K562 (cell line): ENCODE measurements around the gene SMARCA4. TPM values are rescaled to one million over a fixed set of nuclear protein-coding genes. Genes with fewer than 3 reads are reported as not detected.
A peak's percentile ranks its signal among the peaks of the same experiment; 100 is the strongest.

ENCODE experiments used
- ASH1L ChIP-seq: fragments of 450-650 bp; IDR thresholded peaks from 2 replicates; pipeline ENCODE4 v1.6.1; 2018; ENCODE audit warnings: borderline replicate concordance, mild to moderate bottlenecking, low read depth; ENCODE audit not compliant: partially characterized antibody
- ERF ChIP-seq: fragments of 450-650 bp; formaldehyde crosslinking; IDR thresholded peaks from 2 replicates; pipeline ENCODE4 v1.4.0; 2020; ENCODE audit warnings: mild to moderate bottlenecking, mixed read lengths
- ETS2 ChIP-seq: IDR thresholded peaks from 2 replicates; pipeline ENCODE4 v1.6.1; 2016; ENCODE audit warnings: borderline replicate concordance, missing genetic modification characterization, mild to moderate bottlenecking, moderate library complexity, missing compliant biosample characterization; ENCODE audit not compliant: poor library complexity, severe bottlenecking
- JUND ChIP-seq, 2 experiments: IDR thresholded peaks; 2 replicates in 1 of 2; 3 replicates in 1 of 2; pipeline ENCODE4 v1.6.1; 2011; ENCODE audit warnings: borderline replicate concordance in 2 of 2, low read depth in 2 of 2, low read length in 2 of 2, improper control_type of control experiment in 1 of 2, missing biosample characterization in 1 of 2, missing genetic modification characterization in 1 of 2, missing genetic modification reagents in 1 of 2
- KAT2B ChIP-seq: IDR thresholded peaks from one replicate; pipeline ENCODE4 v1.6.1; 2012; ENCODE audit warnings: low read depth, mild to moderate bottlenecking, control low read depth, inconsistent platforms, low read length, moderate library complexity
- MGA ChIP-seq: fragments of 450-650 bp; IDR thresholded peaks from 2 replicates; pipeline ENCODE4 v1.6.1; 2016; ENCODE audit warnings: mild to moderate bottlenecking, moderate library complexity
- RBM39 ChIP-seq: fragments of 200-400 bp; formaldehyde crosslinking; optimal IDR thresholded peaks from 2 replicates; pipeline ENCODE3; 2018; ENCODE audit warnings: low read depth, low read length
- SMARCE1 ChIP-seq: fragments of 450-650 bp; IDR thresholded peaks from 2 replicates; pipeline ENCODE4 v1.7.1; 2016; ENCODE audit warnings: mild to moderate bottlenecking
- SRSF9 ChIP-seq: fragments of 200-400 bp; formaldehyde crosslinking; IDR thresholded peaks from 2 replicates; pipeline ENCODE4 v1.6.1; 2017; ENCODE audit warnings: low read depth, low read length, borderline replicate concordance
- TAF7 ChIP-seq: fragments of 450-650 bp; IDR thresholded peaks from 2 replicates; pipeline ENCODE4 v1.6.1; 2016; ENCODE audit warnings: missing genetic modification characterization, missing compliant biosample characterization
- TRIM28 ChIP-seq: fragments of 450-650 bp; IDR thresholded peaks from 2 replicates; pipeline ENCODE4 v1.6.1; 2017
- ZKSCAN3 ChIP-seq: fragments of 250-450 bp; sonication (Bioruptor Pico); IDR thresholded peaks from 2 replicates; pipeline ENCODE4 v1.4.0; 2020
- ZNF184 ChIP-seq: sonication (generic); formaldehyde crosslinking; IDR thresholded peaks from 2 replicates; pipeline ENCODE4 v1.5.0; 2020; ENCODE audit warnings: missing genetic modification reagents
- ZNF217 ChIP-seq: sonication (generic); formaldehyde crosslinking; IDR thresholded peaks from 2 replicates; pipeline ENCODE4 v1.8.0; 2022; ENCODE audit warnings: mild to moderate bottlenecking, missing genetic modification reagents
- ZNF263 ChIP-seq: sonication (generic); formaldehyde crosslinking; IDR thresholded peaks from 2 replicates; pipeline ENCODE4 v1.8.0; 2022; ENCODE audit warnings: mild to moderate bottlenecking, missing genetic modification reagents, borderline replicate concordance
- ZNF507 ChIP-seq: conservative IDR thresholded peaks from 2 replicates; pipeline ENCODE4 v1.6.1; 2017; ENCODE audit warnings: missing genetic modification characterization, missing compliant biosample characterization
- ZNF57 ChIP-seq: fragments of 450-650 bp; formaldehyde crosslinking; IDR thresholded peaks from 2 replicates; pipeline ENCODE4 v1.4.0; 2020; ENCODE audit warnings: mild to moderate bottlenecking, moderate library complexity
- ZNF696 ChIP-seq: fragments of 250-450 bp; sonication (Bioruptor Pico); conservative IDR thresholded peaks from 2 replicates; pipeline ENCODE4 v1.4.0; 2020; ENCODE audit warnings: mild to moderate bottlenecking, moderate library complexity
- polyA plus RNA-seq, 8 experiments: library from polyadenylated mRNA; depleted of rRNA in 4 of 8; stranded (reverse) in 5 of 8; unstranded in 3 of 8; fragments of >200 nt; fragmentation: Nextera tagmentation in 2 of 8; fragmentation: Illumina TruSeq in 1 of 8; extraction: Ambion mirVana in 2 of 8; extraction: Trizol in 1 of 8; gene quantifications; 2 replicates each; pipeline versions ENCODE4 v1.2.1 to v1.2.3, GENCODE V29; 2011 to 2014; ENCODE audit warnings: inconsistent platforms in 1 of 8, missing spikeins in 1 of 8
- total RNA-seq, 7 experiments: library from RNA; depleted of rRNA in 6 of 7; stranded (reverse); fragments of >200 nt in 6 of 7; fragmentation: Illumina TruSeq in 2 of 7; extraction: Trizol in 2 of 7; gene quantifications; 2 replicates each; pipeline versions ENCODE4 v1.2.1 to v1.2.3, GENCODE V29; 2011 to 2021; ENCODE audit warnings: low replicate concordance in 1 of 7

Gene SMARCA4
- total and polyA plus RNA-seq, 9 of the 15 experiments (the other 6 are each of a cell fraction or from before 2014, with no cell fraction given) = 19.3 to 207 (median 52.1) TPM

DNA sequence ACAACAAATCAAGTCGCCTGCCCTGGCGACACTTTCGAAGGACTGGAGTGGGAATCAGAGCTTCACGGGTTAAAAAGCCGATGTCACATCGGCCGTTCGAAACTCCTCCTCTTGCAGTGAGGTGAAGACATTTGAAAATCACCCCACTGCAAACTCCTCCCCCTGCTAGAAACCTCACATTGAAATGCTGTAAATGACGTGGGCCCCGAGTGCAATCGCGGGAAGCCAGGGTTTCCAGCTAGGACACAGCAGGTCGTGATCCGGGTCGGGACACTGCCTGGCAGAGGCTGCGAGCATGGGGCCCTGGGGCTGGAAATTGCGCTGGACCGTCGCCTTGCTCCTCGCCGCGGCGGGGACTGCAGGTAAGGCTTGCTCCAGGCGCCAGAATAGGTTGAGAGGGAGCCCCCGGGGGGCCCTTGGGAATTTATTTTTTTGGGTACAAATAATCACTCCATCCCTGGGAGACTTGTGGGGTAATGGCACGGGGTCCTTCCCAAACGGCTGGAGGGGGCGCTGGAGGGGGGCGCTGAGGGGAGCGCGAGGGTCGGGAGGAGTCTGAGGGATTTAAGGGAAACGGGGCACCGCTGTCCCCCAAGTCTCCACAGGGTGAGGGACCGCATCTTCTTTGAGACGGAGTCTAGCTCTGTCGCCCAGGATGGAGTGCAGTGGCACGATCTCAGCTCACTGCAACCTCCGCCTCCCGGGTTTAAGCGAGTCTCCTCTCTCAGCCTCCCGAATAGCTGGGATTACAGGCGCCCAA, 128.6 kb downstream of the SMARCA4 start, which contains the start of gene LDLR (continued):
- TF ChIP-seq MGA = no peak; the same call in 1 of the 2 replicates
- TF ChIP-seq ZNF217 (CRISPR knock-in tag) = no peak
- TF ChIP-seq ZNF696 (CRISPR knock-in tag) = 0 out of 2 replicates have a peak, but pooled peaks have one; percentile 21
- no peak for TF ChIP-seq ZNF57 (CRISPR knock-in tag)
- TF ChIP-seq ERF = no peak
- no peak for TF ChIP-seq ZKSCAN3
- peak; percentile 19; the same call in 1 of the 2 replicates for TF ChIP-seq TRIM28
- no peak for TF ChIP-seq RBM39
- TF ChIP-seq KAT2B = no peak
- no peak for TF ChIP-seq ASH1L
- no peak for TF ChIP-seq TAF7 (tag)
- no peak for TF ChIP-seq SRSF9
- no peak for TF ChIP-seq ZNF184 (CRISPR knock-in tag)
- 0 out of 2 replicates have a peak, but pooled peaks have one; percentile 17 for TF ChIP-seq SMARCE1
- no peak; the same call in 1 of the 2 replicates for TF ChIP-seq ZNF263 (CRISPR knock-in tag)
- TF ChIP-seq ZNF507 = no peak
- TF ChIP-seq ETS2 (tag) = no peak
- TF ChIP-seq JUND (IDR thresholded peaks at IDR 0.05; ENCODE audit: borderline replicate concordance, low read depth, low read length) = peak; percentile 87
- peak; percentile 66; the same call in 1 of the 3 replicates for TF ChIP-seq JUND (tag; IDR thresholded peaks at IDR 0.05; ENCODE audit: borderline replicate concordance, low read depth, low read length)
